22Rv1 (cell line): Measurements from ENCODE around the gene RBMS1.

Experiments used
- H3K27ac ChIP-seq: fragments of 450-650 bp; 2 replicates; pipeline ENCODE4 v1.5.1; 2017
- CTCF ChIP-seq: fragments of 450-650 bp; IDR thresholded peaks from 2 replicates; pipeline ENCODE4 v1.5.1; 2017; ENCODE audit warnings: mild to moderate bottlenecking
- ZFX ChIP-seq: fragments of 450-650 bp; IDR thresholded peaks from 2 replicates; pipeline ENCODE4 v1.6.1; 2017; ENCODE audit warnings: antibody characterized with exemption, borderline replicate concordance

RBMS1 gene

GRCh38 chr2:160501370-160501769, 7.8 kb upstream of the RBMS1 start:
- H3K27ac ChIP-seq: no peak overlapping the region
- TF ChIP-seq CTCF (no peak), ZFX (no peak)

GRCh38 chr2:160499865-160500264, 6.3 kb upstream of the RBMS1 start:
- H3K27ac ChIP-seq: no peak overlapping the region
- TF ChIP-seq ZFX (no peak), CTCF (no peak)

- TF ChIP-seq ZFX: no peak
- TF ChIP-seq CTCF: no peak
- H3K27ac ChIP-seq: no peak overlapping the region
These were observed 4.5 kb upstream of the RBMS1 start for GRCh38 chr2:160498137-160498536.

- TF ChIP-seq ZFX (no peak), CTCF (no peak)
- no peak overlapping the region for H3K27ac ChIP-seq
These were observed 616 bp upstream of the RBMS1 start for GRCh38 chr2:160494201-160494644.

- no peak for TF ChIP-seq CTCF
- no peak for TF ChIP-seq ZFX
- no peak overlapping the region for H3K27ac ChIP-seq
These were observed 993 bp downstream of the RBMS1 start for GRCh38 chr2:160492401-160493226.

- H3K27ac ChIP-seq: no peak overlapping the region
- no peak for TF ChIP-seq CTCF
- no peak for TF ChIP-seq ZFX
These were observed 1.7 kb downstream of the RBMS1 start for GRCh38 chr2:160491911-160492371.

GRCh38 chr2:160490733-160491685, 2.6 kb downstream of the RBMS1 start:
- no peak for TF ChIP-seq ZFX
- TF ChIP-seq CTCF: no peak
- H3K27ac ChIP-seq: no peak overlapping the region
